Body of pancreas (tissue), 4 donors: ENCODE measurements around the gene CDT1.

ENCODE experiments used
- CTCF ChIP-seq, 7 experiments: fragments of 450-650 bp in 4 of 7; fragments of 200-600 bp in 3 of 7; sonication (generic) in 3 of 7; IDR thresholded peaks; one replicate each; pipeline ENCODE4 v1.5.1; 2016 to 2019; ENCODE audit warnings: antibody characterized with exemption in 7 of 7
- POLR2A ChIP-seq, 3 donors: fragments of 450-650 bp; IDR thresholded peaks; one replicate each; pipeline ENCODE4 v1.6.1; 2016; ENCODE audit warnings: antibody characterized with exemption in 3 of 3, mild to moderate bottlenecking in 2 of 3

- TF ChIP-seq CTCF (IDR thresholded peaks at IDR 0.05) (no peak), POLR2A (IDR thresholded peaks at IDR 0.05) (no peak)
Measured at GRCh38 chr16:88837806-88838205, 34.2 kb downstream of the CDT1 start.
